Ishikawa (cell line): ENCODE results near the gene FGR.

Experiments used
- CEBPB ChIP-seq: IDR thresholded peaks from 2 replicates; pipeline ENCODE4 v1.6.1; 2012
- CREB1 ChIP-seq: IDR thresholded peaks from 2 replicates; pipeline ENCODE4 v1.6.1; 2012; ENCODE audit warnings: low read depth
- EGR1 ChIP-seq: IDR thresholded peaks from 2 replicates; pipeline ENCODE4 v1.6.1; 2012
- EP300 ChIP-seq: IDR thresholded peaks from 2 replicates; pipeline ENCODE4 v1.6.1; 2012; ENCODE audit warnings: borderline replicate concordance
- FOXM1 ChIP-seq: IDR thresholded peaks from 2 replicates; pipeline ENCODE4 v1.6.1; 2012; ENCODE audit warnings: low read depth, borderline replicate concordance
- NFIC ChIP-seq: IDR thresholded peaks from 2 replicates; pipeline ENCODE4 v1.6.1; 2012
- RAD21 ChIP-seq: IDR thresholded peaks from 2 replicates; pipeline ENCODE4 v1.6.1; 2012; ENCODE audit warnings: low read depth
- TAF1 ChIP-seq: IDR thresholded peaks from 2 replicates; pipeline ENCODE4 v1.6.1; 2012; ENCODE audit warnings: low read depth, mild to moderate bottlenecking
- TCF12 ChIP-seq: IDR thresholded peaks from 2 replicates; pipeline ENCODE4 v1.6.1; 2012; ENCODE audit warnings: low read depth
- TEAD4 ChIP-seq: IDR thresholded peaks from 2 replicates; pipeline ENCODE4 v1.6.1; 2012
- USF1 ChIP-seq: IDR thresholded peaks from 2 replicates; pipeline ENCODE4 v1.6.1; 2012
- YY1 ChIP-seq: IDR thresholded peaks from 2 replicates; pipeline ENCODE4 v1.6.1; 2012; ENCODE audit warnings: low read depth
- ZBTB7A ChIP-seq: IDR thresholded peaks from 2 replicates; pipeline ENCODE4 v1.6.1; 2012; ENCODE audit warnings: low read depth
- TF ChIP-seq, protein P1 (sequence below): IDR thresholded peaks from 2 replicates; pipeline ENCODE4 v1.6.1; 2012; ENCODE audit warnings: low read depth, mild to moderate bottlenecking
- TF ChIP-seq, protein P2 (sequence below): IDR thresholded peaks from 2 replicates; pipeline ENCODE4 v1.6.1; 2012

The FGR gene

DNA sequence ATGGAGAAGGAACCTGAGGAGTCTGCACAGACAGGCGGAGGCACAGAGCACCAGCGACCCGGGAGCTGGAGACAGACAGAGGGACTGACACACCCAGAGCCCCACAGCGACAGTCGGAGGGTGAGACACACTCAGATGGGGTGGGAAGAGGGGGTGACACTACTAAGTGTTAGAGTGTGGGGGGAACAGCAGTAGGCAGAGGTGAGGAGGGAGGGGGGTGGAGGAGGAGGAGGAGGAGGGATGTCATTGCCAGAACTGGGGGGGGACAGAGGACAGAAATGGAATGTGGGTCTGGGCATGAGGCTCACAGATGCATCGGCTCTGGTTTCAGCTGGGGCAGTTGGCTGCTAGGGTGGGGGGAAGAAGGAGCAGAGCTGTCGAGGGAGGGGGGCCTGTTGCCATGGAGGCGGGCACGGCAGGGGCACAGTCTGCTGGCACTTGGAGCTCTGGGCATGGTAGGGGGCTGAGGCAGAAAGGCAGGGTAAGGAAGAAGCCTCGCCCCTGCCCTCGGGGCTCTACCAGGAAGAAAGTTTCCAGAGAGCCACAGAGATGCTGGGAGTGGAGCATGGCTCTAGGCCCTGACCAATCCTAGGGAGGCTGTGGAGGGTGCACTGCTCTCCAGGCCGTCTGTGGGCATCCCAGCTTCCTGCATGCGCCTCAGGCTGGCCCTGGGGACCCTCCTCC lies 68.4 kb downstream of the FGR start:
- TF ChIP-seq NFIC (no peak), EGR1 (no peak), CREB1 (no peak), EP300 (no peak), TEAD4 (no peak), RAD21 (no peak), TCF12 (no peak), YY1 (no peak)
- TF ChIP-seq, protein P1, sequence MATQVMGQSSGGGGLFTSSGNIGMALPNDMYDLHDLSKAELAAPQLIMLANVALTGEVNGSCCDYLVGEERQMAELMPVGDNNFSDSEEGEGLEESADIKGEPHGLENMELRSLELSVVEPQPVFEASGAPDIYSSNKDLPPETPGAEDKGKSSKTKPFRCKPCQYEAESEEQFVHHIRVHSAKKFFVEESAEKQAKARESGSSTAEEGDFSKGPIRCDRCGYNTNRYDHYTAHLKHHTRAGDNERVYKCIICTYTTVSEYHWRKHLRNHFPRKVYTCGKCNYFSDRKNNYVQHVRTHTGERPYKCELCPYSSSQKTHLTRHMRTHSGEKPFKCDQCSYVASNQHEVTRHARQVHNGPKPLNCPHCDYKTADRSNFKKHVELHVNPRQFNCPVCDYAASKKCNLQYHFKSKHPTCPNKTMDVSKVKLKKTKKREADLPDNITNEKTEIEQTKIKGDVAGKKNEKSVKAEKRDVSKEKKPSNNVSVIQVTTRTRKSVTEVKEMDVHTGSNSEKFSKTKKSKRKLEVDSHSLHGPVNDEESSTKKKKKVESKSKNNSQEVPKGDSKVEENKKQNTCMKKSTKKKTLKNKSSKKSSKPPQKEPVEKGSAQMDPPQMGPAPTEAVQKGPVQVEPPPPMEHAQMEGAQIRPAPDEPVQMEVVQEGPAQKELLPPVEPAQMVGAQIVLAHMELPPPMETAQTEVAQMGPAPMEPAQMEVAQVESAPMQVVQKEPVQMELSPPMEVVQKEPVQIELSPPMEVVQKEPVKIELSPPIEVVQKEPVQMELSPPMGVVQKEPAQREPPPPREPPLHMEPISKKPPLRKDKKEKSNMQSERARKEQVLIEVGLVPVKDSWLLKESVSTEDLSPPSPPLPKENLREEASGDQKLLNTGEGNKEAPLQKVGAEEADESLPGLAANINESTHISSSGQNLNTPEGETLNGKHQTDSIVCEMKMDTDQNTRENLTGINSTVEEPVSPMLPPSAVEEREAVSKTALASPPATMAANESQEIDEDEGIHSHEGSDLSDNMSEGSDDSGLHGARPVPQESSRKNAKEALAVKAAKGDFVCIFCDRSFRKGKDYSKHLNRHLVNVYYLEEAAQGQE, result no peak
- TF ChIP-seq, protein P2, sequence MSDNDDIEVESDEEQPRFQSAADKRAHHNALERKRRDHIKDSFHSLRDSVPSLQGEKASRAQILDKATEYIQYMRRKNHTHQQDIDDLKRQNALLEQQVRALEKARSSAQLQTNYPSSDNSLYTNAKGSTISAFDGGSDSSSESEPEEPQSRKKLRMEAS, result no peak

DNA sequence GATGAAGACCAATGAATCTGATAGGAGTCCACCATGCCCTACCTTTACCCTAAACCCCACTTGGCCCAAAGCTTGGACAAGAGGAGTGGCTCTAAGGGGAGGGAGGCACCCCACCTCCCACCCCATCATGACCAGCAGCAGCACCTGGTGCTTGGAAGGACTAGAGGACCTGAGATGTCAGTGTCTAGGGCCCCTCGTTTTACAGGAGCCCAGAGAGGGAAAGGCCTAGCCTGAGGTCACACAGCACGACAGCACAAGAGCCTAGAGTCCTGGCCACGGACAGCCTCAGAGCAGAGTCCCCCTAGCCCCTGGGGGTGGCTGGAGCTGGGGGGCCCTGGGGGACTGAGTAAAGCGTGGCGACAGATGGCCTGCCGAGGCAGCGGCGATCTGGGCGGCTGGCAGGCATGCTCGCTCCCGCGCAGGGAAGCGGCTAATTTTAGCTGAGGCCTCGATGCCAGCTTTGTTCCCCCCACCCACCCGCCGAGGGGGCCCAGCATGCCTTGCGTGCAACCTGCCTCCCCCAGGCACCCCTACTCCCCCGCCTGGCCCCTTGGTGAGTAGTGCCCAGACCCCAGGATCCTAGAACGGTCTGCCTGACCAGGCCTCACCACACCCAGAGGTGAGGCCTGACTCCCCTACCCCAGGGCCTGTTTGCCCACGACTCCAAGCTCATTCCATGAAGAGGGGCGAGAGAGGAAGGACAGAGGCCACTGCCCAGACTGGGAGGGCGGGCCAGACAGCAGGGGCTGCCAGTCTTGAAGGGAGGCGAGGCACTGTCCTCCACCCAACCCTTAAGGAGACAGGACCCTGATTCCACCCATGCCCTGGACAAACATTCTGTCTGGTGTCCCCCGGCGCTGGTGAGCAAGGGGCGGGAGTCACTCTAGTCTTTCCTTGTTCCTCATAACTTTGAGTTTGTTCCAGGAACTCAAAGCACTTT lies 70.0 kb downstream of the FGR start:
- TF ChIP-seq CEBPB, result no peak
- TF ChIP-seq TCF12, result no peak
- no peak for TF ChIP-seq YY1
- no peak for TF ChIP-seq TEAD4
- no peak for TF ChIP-seq EP300
- TF ChIP-seq NFIC, result no peak
- TF ChIP-seq CREB1, result no peak
- TF ChIP-seq FOXM1, result no peak
- TF ChIP-seq, protein P1, result no peak
- TF ChIP-seq TAF1, result no peak
- no peak for TF ChIP-seq RAD21
- TF ChIP-seq EGR1, result no peak
- TF ChIP-seq, protein P2, result no peak
- TF ChIP-seq USF1, result no peak
- no peak for TF ChIP-seq ZBTB7A

DNA sequence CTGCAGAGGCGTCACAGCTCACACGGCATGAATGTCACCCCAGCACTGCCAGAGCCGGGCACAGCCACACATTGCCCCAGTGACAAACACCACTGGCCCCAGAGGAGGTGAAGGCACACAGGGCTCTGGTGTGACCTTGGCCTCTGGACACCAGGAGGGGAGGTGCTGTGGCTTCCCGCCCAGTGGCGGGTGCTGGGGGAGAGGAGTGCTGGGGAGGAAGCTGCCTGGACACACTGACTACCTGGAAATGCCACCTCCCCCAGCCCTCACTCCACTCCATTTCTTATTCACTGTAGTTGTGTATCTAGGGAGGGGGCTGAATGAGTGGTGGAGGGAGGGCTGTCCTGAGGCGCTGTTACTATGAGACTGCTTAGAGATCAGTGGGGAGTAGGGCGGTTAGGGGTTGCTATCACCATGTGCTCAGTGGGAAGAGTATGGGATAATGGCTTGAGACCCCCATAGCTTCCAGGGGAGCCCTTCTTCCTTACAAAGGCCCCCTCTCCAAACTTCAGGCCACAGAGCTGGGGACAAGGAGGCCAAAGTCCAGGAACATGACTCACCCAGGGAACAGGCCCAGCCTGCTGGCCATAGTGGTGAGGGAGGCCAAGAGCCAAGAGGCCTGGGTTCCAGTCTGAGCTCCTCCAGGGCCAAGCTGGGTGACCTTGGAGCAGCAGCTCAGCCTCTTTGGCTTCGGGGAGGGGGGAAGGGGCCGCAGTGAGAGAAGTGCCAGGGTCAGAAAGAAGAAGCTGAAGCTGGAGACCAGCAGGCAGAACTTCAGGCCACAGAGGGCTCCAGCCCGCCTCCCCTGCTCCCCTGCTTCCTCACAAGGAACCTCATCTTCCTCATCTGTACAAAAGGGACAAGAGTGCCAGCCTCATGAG lies 71.2 kb downstream of the FGR start:
- TF ChIP-seq, protein P2, result no peak
- TF ChIP-seq YY1, result no peak
- TF ChIP-seq TAF1, result no peak
- TF ChIP-seq CREB1, result no peak
- TF ChIP-seq FOXM1, result no peak
- no peak for TF ChIP-seq CEBPB
- TF ChIP-seq EP300, result no peak
- TF ChIP-seq TCF12, result no peak
- TF ChIP-seq ZBTB7A, result no peak
- no peak for TF ChIP-seq NFIC
- TF ChIP-seq TEAD4, result no peak
- TF ChIP-seq, protein P1, result no peak
- TF ChIP-seq RAD21, result no peak

- TF ChIP-seq EGR1 (no peak), YY1 (no peak), CREB1 (no peak), ZBTB7A (no peak), NFIC (no peak), TAF1 (no peak), TEAD4 (no peak), EP300 (no peak), FOXM1 (no peak), RAD21 (no peak), USF1 (no peak), TCF12 (no peak), CEBPB (no peak)
- TF ChIP-seq, protein P1, result no peak
- TF ChIP-seq, protein P2, result no peak
Observed at GRCh38 chr1:27563341-27563590, 71.7 kb downstream of the FGR start.
